ENCODE measurements around the gene CLPX.
"Not testable (repeated sequence)": the region's sequence is repeated elsewhere in the genome, so short reads cannot be mapped to it uniquely, and the experiment has no call there.

The CLPX gene

GRCh38 chr15:65165875-65166274, 19.3 kb downstream of the CLPX start:
- no peak for DNase-seq

- DNase-seq: no peak
These were observed 21.0 kb downstream of the CLPX start for GRCh38 chr15:65164139-65164538.

- DNase-seq: no peak
These were observed 22.1 kb downstream of the CLPX start for GRCh38 chr15:65163041-65163440.

- DNase-seq: no peak
These were observed 28.4 kb downstream of the CLPX start for GRCh38 chr15:65156692-65157091.

GRCh38 chr15:65154720-65155119, 30.4 kb downstream of the CLPX start:
- DNase-seq: no peak

GRCh38 chr15:65147902-65148301, 37.2 kb downstream of the CLPX start:
- no peak for DNase-seq

- no peak for DNase-seq
These were observed 38.7 kb downstream of the CLPX start for GRCh38 chr15:65146438-65146837.

GRCh38 chr15:65138631-65139030, 46.5 kb downstream of the CLPX start:
- DNase-seq: not testable (repeated sequence)

- DNase-seq: not testable (repeated sequence)
These were observed 47.2 kb downstream of the CLPX start for GRCh38 chr15:65137893-65138292.

- not testable (repeated sequence) for DNase-seq
These were observed 48.1 kb downstream of the CLPX start for GRCh38 chr15:65137089-65137488.

GRCh38 chr15:65134538-65134937, 50.6 kb downstream of the CLPX start:
- no peak for DNase-seq

- DNase-seq: peak; percentile 88
These were observed 51.5 kb downstream of the CLPX start, which contains the start of gene PDCD7 for GRCh38 chr15:65133548-65134200. PDCD7 (minus strand) TSS chr15:65133808; CDS start chr15:65133781, 27 bp downstream.

- no peak for DNase-seq
These were observed 52.1 kb downstream of the CLPX start for GRCh38 chr15:65132878-65133547.

GRCh38 chr15:65130941-65131340, 54.2 kb downstream of the CLPX start:
- no peak for DNase-seq

- DNase-seq: no peak
These were observed 69.6 kb downstream of the CLPX start for GRCh38 chr15:65115542-65115941.

GRCh38 chr15:65115086-65115485, 70.1 kb downstream of the CLPX start, which contains the start of gene UBAP1L:
UBAP1L (minus strand) TSS chr15:65115200; CDS start chr15:65106215, 8,985 bp downstream.
- DNase-seq: no peak

- no peak for DNase-seq
These were observed 74.4 kb downstream of the CLPX start for GRCh38 chr15:65110676-65111292.

GRCh38 chr15:65106011-65106590, 79.0 kb downstream of the CLPX start:
- DNase-seq: no peak

GRCh38 chr15:65105038-65105437, 80.1 kb downstream of the CLPX start:
- no peak for DNase-seq

GRCh38 chr15:65102912-65103311, 82.2 kb downstream of the CLPX start:
- DNase-seq: no peak

GRCh38 chr15:65101891-65102708, 83.0 kb downstream of the CLPX start:
- no peak for DNase-seq

GRCh38 chr15:65101411-65101890, 83.7 kb downstream of the CLPX start:
- DNase-seq: peak; percentile 27

- no peak for DNase-seq
These were observed 84.7 kb downstream of the CLPX start for GRCh38 chr15:65100442-65100841.

Measured in CD4-positive, alpha-beta T cell treated with Interleukin-15 for 1 hour (primary cell).